Ishikawa (cell line): Measurements from ENCODE around the gene CELSR2.

Experiments
- CREB1 ChIP-seq: IDR thresholded peaks from 2 replicates; pipeline ENCODE4 v1.6.1; 2012; ENCODE audit warnings: low read depth
- EGR1 ChIP-seq: IDR thresholded peaks from 2 replicates; pipeline ENCODE4 v1.6.1; 2012
- EP300 ChIP-seq: IDR thresholded peaks from 2 replicates; pipeline ENCODE4 v1.6.1; 2012; ENCODE audit warnings: borderline replicate concordance
- FOXM1 ChIP-seq: IDR thresholded peaks from 2 replicates; pipeline ENCODE4 v1.6.1; 2012; ENCODE audit warnings: low read depth, borderline replicate concordance
- NFIC ChIP-seq: IDR thresholded peaks from 2 replicates; pipeline ENCODE4 v1.6.1; 2012
- REST ChIP-seq: IDR thresholded peaks from 2 replicates; pipeline ENCODE4 v1.6.1; 2012; ENCODE audit warnings: low read depth, mild to moderate bottlenecking
- TAF1 ChIP-seq: IDR thresholded peaks from 2 replicates; pipeline ENCODE4 v1.6.1; 2012; ENCODE audit warnings: low read depth, mild to moderate bottlenecking
- TCF12 ChIP-seq: IDR thresholded peaks from 2 replicates; pipeline ENCODE4 v1.6.1; 2012; ENCODE audit warnings: low read depth

GRCh38 chr1:109208836-109209463, 40.4 kb upstream of the CELSR2 start:
- TF ChIP-seq REST (no peak), NFIC (no peak), EP300 (no peak), EGR1 (no peak), CREB1 (no peak), FOXM1 (no peak), TCF12 (no peak), TAF1 (no peak)
